HepG2 (cell line): ENCODE data around the gene RNU7-1. TPM values are rescaled to one million over a fixed set of nuclear protein-coding genes. Genes with fewer than 3 reads are reported as not detected.

Source experiments
- BRD4 ChIP-seq: sonication (generic); formaldehyde crosslinking; IDR thresholded peaks from 2 replicates; pipeline ENCODE4 v1.4.0; 2020; ENCODE audit warnings: missing genetic modification reagents
- HNRNPH1 ChIP-seq: fragments of 200-400 bp; formaldehyde crosslinking; optimal IDR thresholded peaks from 2 replicates; pipeline ENCODE3; 2017; ENCODE audit warnings: mild to moderate bottlenecking, low read depth, low read length
- HOXA5 ChIP-seq: sonication (generic); formaldehyde crosslinking; IDR thresholded peaks from 2 replicates; pipeline ENCODE4 v1.4.0; 2020; ENCODE audit warnings: missing genetic modification reagents
- SNAI1 ChIP-seq: sonication (generic); formaldehyde crosslinking; IDR thresholded peaks from 2 replicates; pipeline ENCODE4 v1.5.0; 2020; ENCODE audit warnings: mild to moderate bottlenecking, missing genetic modification reagents, borderline replicate concordance
- ZBTB38 ChIP-seq: sonication (generic); formaldehyde crosslinking; IDR thresholded peaks from 2 replicates; pipeline ENCODE4 v1.5.1; 2020; ENCODE audit warnings: mild to moderate bottlenecking, missing genetic modification reagents
- polyA plus RNA-seq, 8 experiments: library from polyadenylated mRNA; depleted of rRNA in 3 of 8; stranded (reverse) in 7 of 8; unstranded in 1 of 8; fragments of >200 nt; fragmentation: Illumina TruSeq in 4 of 8; extraction: Trizol in 4 of 8; gene quantifications; 2 replicates each; pipeline versions ENCODE4 v1.2.1 to v1.2.3, GENCODE V29; 2011 to 2016; ENCODE audit warnings: low read depth in 4 of 8, missing spikeins in 1 of 8, mixed read lengths in 1 of 8; ENCODE audit not compliant: insufficient read depth in 1 of 8
- total RNA-seq, 5 experiments: library from RNA; depleted of rRNA; stranded (reverse); fragments of >200 nt; fragmentation: Illumina TruSeq; extraction: Trizol; gene quantifications; 2 replicates each; pipeline ENCODE4 v1.2.3, GENCODE V29; 2016; ENCODE audit warnings: low read depth in 1 of 5
- TF ChIP-seq, protein P1 (sequence below), 2 experiments: fragments of 450-650 bp in 1 of 2; sonication (generic) in 1 of 2; formaldehyde crosslinking in 1 of 2; IDR thresholded peaks; 2 replicates each; pipeline versions ENCODE4 v1.6.1 to v1.8.0; 2016 to 2022; ENCODE audit warnings: antibody characterized with exemption in 1 of 2, mild to moderate bottlenecking in 1 of 2, missing genetic modification reagents in 1 of 2
- TF ChIP-seq, protein P2 (sequence below): sonication (generic); formaldehyde crosslinking; IDR thresholded peaks from 2 replicates; pipeline ENCODE4 v1.5.0; 2020; ENCODE audit warnings: missing genetic modification reagents
- TF ChIP-seq, protein P3 (sequence below): sonication (generic); formaldehyde crosslinking; IDR thresholded peaks from 2 replicates; pipeline ENCODE4 v1.4.0; 2020; ENCODE audit warnings: missing genetic modification reagents
- TF ChIP-seq, protein P4 (sequence below): sonication (generic); formaldehyde crosslinking; IDR thresholded peaks from 2 replicates; pipeline ENCODE4 v1.8.1; 2023; ENCODE audit warnings: mild to moderate bottlenecking, missing genetic modification reagents

RNU7-1 gene
- total and polyA plus RNA-seq, 2 of the 13 experiments (the other 11 are each of a cell fraction or from before 2014, with no cell fraction given), result not detected

DNA sequence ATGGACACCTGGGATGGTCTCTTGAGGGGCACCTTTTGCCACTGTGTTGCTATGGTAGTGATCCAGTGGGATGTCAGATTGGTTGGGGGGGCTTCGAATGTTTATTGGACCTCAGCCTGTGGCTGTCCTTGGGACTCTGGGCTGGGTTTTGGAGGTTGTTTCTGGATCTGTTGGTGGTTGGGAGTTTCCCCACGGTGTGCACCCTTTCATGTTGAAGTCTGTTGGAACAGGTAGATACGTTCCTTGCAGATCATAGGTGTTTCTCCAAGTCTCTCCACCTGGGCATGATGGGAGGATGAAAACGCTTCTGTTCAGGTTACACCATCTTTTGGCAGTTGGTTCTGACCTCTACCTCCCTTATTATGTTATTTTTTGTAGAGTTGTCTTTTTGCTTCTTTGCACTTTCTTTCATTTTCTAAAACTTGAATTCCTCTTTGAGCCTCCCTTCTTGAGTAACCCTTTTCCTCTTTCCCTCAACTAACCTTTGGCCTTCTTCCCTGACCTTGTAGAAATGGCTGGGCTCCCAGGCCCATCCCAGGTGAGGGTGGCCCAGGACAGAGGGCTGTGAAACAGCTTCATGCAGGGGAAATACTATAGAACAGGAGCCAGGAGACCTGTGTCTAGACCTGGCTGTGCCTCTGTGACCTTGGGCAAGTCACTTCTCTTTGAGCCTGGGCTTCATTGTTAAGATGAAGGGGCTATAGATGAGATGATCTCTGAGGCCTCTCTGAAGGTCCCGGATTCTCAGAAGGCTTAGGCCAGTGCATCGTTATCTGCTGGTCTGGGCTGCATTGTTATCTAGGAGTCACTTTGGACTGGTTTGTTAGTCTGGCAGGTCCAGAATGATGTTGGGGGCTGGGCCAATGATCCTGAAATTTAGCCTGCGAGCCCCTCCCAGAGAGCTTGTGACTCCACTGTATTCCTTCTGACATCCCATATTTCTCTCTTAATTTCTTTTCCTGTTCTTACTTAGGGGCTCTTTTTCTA lies 13.9 kb upstream of the RNU7-1 start (continued):
- TF ChIP-seq, protein P1, sequence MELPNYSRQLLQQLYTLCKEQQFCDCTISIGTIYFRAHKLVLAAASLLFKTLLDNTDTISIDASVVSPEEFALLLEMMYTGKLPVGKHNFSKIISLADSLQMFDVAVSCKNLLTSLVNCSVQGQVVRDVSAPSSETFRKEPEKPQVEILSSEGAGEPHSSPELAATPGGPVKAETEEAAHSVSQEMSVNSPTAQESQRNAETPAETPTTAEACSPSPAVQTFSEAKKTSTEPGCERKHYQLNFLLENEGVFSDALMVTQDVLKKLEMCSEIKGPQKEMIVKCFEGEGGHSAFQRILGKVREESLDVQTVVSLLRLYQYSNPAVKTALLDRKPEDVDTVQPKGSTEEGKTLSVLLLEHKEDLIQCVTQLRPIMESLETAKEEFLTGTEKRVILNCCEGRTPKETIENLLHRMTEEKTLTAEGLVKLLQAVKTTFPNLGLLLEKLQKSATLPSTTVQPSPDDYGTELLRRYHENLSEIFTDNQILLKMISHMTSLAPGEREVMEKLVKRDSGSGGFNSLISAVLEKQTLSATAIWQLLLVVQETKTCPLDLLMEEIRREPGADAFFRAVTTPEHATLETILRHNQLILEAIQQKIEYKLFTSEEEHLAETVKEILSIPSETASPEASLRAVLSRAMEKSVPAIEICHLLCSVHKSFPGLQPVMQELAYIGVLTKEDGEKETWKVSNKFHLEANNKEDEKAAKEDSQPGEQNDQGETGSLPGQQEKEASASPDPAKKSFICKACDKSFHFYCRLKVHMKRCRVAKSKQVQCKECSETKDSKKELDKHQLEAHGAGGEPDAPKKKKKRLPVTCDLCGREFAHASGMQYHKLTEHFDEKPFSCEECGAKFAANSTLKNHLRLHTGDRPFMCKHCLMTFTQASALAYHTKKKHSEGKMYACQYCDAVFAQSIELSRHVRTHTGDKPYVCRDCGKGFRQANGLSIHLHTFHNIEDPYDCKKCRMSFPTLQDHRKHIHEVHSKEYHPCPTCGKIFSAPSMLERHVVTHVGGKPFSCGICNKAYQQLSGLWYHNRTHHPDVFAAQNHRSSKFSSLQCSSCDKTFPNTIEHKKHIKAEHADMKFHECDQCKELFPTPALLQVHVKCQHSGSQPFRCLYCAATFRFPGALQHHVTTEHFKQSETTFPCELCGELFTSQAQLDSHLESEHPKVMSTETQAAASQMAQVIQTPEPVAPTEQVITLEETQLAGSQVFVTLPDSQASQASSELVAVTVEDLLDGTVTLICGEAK (IDR thresholded peaks at IDR 0.05), result no peak
- TF ChIP-seq, protein P1 (CRISPR knock-in tag; IDR thresholded peaks at IDR 0.05), result no peak
- TF ChIP-seq, protein P2, sequence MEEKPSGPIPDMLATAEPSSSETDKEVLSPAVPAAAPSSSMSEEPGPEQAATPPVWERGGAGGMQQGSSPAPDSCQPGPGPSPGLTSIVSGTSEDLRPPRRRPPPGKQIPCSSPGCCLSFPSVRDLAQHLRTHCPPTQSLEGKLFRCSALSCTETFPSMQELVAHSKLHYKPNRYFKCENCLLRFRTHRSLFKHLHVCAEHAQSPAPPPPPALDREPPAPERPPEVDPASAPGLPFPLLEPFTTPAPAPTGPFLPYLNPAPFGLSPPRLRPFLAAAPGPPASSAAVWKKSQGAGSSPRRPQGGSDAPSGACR (CRISPR knock-in tag), result no peak
- TF ChIP-seq BRD4 (CRISPR knock-in tag), result no peak
- TF ChIP-seq HNRNPH1, result no peak
- TF ChIP-seq, protein P3, sequence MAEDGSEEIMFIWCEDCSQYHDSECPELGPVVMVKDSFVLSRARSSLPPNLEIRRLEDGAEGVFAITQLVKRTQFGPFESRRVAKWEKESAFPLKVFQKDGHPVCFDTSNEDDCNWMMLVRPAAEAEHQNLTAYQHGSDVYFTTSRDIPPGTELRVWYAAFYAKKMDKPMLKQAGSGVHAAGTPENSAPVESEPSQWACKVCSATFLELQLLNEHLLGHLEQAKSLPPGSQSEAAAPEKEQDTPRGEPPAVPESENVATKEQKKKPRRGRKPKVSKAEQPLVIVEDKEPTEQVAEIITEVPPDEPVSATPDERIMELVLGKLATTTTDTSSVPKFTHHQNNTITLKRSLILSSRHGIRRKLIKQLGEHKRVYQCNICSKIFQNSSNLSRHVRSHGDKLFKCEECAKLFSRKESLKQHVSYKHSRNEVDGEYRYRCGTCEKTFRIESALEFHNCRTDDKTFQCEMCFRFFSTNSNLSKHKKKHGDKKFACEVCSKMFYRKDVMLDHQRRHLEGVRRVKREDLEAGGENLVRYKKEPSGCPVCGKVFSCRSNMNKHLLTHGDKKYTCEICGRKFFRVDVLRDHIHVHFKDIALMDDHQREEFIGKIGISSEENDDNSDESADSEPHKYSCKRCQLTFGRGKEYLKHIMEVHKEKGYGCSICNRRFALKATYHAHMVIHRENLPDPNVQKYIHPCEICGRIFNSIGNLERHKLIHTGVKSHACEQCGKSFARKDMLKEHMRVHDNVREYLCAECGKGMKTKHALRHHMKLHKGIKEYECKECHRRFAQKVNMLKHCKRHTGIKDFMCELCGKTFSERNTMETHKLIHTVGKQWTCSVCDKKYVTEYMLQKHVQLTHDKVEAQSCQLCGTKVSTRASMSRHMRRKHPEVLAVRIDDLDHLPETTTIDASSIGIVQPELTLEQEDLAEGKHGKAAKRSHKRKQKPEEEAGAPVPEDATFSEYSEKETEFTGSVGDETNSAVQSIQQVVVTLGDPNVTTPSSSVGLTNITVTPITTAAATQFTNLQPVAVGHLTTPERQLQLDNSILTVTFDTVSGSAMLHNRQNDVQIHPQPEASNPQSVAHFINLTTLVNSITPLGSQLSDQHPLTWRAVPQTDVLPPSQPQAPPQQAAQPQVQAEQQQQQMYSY (CRISPR knock-in tag), result no peak
- TF ChIP-seq, protein P4, sequence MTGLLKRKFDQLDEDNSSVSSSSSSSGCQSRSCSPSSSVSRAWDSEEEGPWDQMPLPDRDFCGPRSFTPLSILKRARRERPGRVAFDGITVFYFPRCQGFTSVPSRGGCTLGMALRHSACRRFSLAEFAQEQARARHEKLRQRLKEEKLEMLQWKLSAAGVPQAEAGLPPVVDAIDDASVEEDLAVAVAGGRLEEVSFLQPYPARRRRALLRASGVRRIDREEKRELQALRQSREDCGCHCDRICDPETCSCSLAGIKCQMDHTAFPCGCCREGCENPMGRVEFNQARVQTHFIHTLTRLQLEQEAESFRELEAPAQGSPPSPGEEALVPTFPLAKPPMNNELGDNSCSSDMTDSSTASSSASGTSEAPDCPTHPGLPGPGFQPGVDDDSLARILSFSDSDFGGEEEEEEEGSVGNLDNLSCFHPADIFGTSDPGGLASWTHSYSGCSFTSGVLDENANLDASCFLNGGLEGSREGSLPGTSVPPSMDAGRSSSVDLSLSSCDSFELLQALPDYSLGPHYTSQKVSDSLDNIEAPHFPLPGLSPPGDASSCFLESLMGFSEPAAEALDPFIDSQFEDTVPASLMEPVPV (CRISPR knock-in tag), result no peak
- TF ChIP-seq HOXA5 (CRISPR knock-in tag), result no peak
- TF ChIP-seq SNAI1 (CRISPR knock-in tag), result no peak
- TF ChIP-seq ZBTB38, result no peak
- TF ChIP-seq, all 625 proteins: peak for 0
